HepG2 (cell line): ENCODE data around the gene SH3D19. TPM values are rescaled to one million over a fixed set of nuclear protein-coding genes. Genes with fewer than 3 reads are reported as not detected.
A peak's percentile ranks its signal among the peaks of the same experiment; 100 is the strongest.

ENCODE experiments used
- ATAC-seq: fragments of 200-7000 bp; cut with Tn5 transposase; 3 replicates; pipeline ENCODE4 v1.9.1; 2020; ENCODE audit warnings: mild to moderate bottlenecking, moderate library complexity
- BruUV-seq: library from RNA; stranded (reverse); fragments of 400-500 nt; replicated peaks from 2 replicates; lab custom pipeline; 2021; lab: Mats Ljungman, UMichigan
- CTCF ChIA-PET: fragments of 300-600 bp; formaldehyde crosslinking; extraction: SDS; loops from one replicate; lab custom pipeline; 2021; ENCODE audit warnings: low total read pairs, inconsistent platforms, low intra/inter-chr PET ratio; lab: Yijun Ruan, JAX
- POLR2A ChIA-PET: fragments of 350-600 bp; sonication (Branson Sonifier 250); formaldehyde crosslinking; loops from one replicate; lab custom pipeline; 2020; ENCODE audit warnings: antibody characterized with exemption, inconsistent platforms; lab: Yijun Ruan, JAX
- DNase-seq: peaks from one replicate; pipeline ENCODE4 v3.0.0-alpha.2; 2015; ENCODE audit warnings: low spot score
- FAIRE-seq: peaks from 3 replicates; lab custom pipeline; 2011; peaks lifted over from hg19 to GRCh38; lab: Jason Lieb, UNC
- H2AFZ ChIP-seq: one replicate; pipeline ENCODE4 v1.6.1; 2011; ENCODE audit warnings: low read length, inconsistent platforms
- H3K27ac ChIP-seq: fragments of 300-600 bp; 3 replicates; pipeline ENCODE4 v1.8.0; 2011; ENCODE audit warnings: mixed run types, mild to moderate bottlenecking, mixed read lengths, low read length, inconsistent platforms; ENCODE audit not compliant: insufficient read depth; ENCODE audit errors: extremely low read length
- H3K27me3 ChIP-seq, 2 experiments: fragments of 200-600 bp in 1 of 2; 2 replicates in 1 of 2; 3 replicates in 1 of 2; pipeline versions ENCODE4 v1.6.0 to v1.8.0; 2011; ENCODE audit warnings: low read length in 2 of 2, mild to moderate bottlenecking in 2 of 2, moderate library complexity in 2 of 2, inconsistent platforms in 1 of 2; ENCODE audit not compliant: insufficient read depth in 2 of 2, control insufficient read depth in 1 of 2
- H3K36me3 ChIP-seq, 2 experiments: fragments of 200-600 bp in 1 of 2; replicated peaks in 1 of 2; 2 replicates in 1 of 2; 3 replicates in 1 of 2; pipeline versions ENCODE4 v1.5.1 to v1.8.0; 2011; ENCODE audit warnings: low read length in 2 of 2, inconsistent platforms in 1 of 2; ENCODE audit not compliant: insufficient read depth in 2 of 2, control insufficient read depth in 1 of 2
- H3K4me1 ChIP-seq: 2 replicates; pipeline ENCODE4 v1.5.1; 2012; ENCODE audit warnings: low read length, inconsistent platforms; ENCODE audit not compliant: insufficient read depth
- H3K4me2 ChIP-seq: 2 replicates; pipeline ENCODE4 v1.6.0; 2011; ENCODE audit warnings: low read depth, low read length, inconsistent platforms
- H3K4me3 ChIP-seq, 3 experiments: fragments of 200-600 bp in 1 of 3; sonication (generic), shearing (Covaris generic) in 1 of 3; replicated peaks in 1 of 3; 2 replicates each; pipeline ENCODE4 v1.5.1; 2011 to 2016; ENCODE audit warnings: low read length in 3 of 3, inconsistent platforms in 2 of 3, low read depth in 2 of 3, mild to moderate bottlenecking in 2 of 3, control low read depth in 1 of 3, mixed read lengths in 1 of 3; ENCODE audit not compliant: insufficient read depth in 1 of 3
- H3K79me2 ChIP-seq: one replicate; pipeline ENCODE4 v1.6.1; 2011; ENCODE audit warnings: low read length, inconsistent platforms; ENCODE audit not compliant: insufficient read depth
- H3K9ac ChIP-seq: 2 replicates; pipeline ENCODE4 v1.6.0; 2011; ENCODE audit warnings: mild to moderate bottlenecking, low read depth, low read length, inconsistent platforms; ENCODE audit not compliant: insufficient read depth
- H3K9me3 ChIP-seq: 2 replicates; pipeline ENCODE4 v1.5.1; 2012; ENCODE audit warnings: mild to moderate bottlenecking, low read length
- H4K20me1 ChIP-seq: 2 replicates; pipeline ENCODE4 v1.6.0; 2011; ENCODE audit warnings: inconsistent platforms, mild to moderate bottlenecking, low read length, moderate library complexity; ENCODE audit not compliant: insufficient read depth
- FOXP1 ChIP-seq, 2 experiments: fragments of 450-650 bp in 1 of 2; IDR thresholded peaks; 2 replicates each; pipeline ENCODE4 v1.6.1; 2017 to 2018; ENCODE audit warnings: antibody characterized with exemption in 1 of 2
- GATAD2A ChIP-seq: IDR thresholded peaks from 2 replicates; pipeline ENCODE4 v1.6.1; 2016
- HDAC2 ChIP-seq: sonication (generic); formaldehyde crosslinking; IDR thresholded peaks from 2 replicates; pipeline ENCODE4 v1.4.0; 2020; ENCODE audit warnings: missing genetic modification reagents
- RARA ChIP-seq: IDR thresholded peaks from 2 replicates; pipeline ENCODE4 v1.6.1; 2016; ENCODE audit warnings: missing genetic modification reagents, missing compliant biosample characterization
- RBM22 ChIP-seq: fragments of 200-400 bp; formaldehyde crosslinking; optimal IDR thresholded peaks from 2 replicates; pipeline ENCODE3; 2017; ENCODE audit warnings: mild to moderate bottlenecking, low read length, moderate library complexity
- ZBTB20 ChIP-seq: sonication (generic); formaldehyde crosslinking; IDR thresholded peaks from 2 replicates; pipeline ENCODE4 v1.8.1; 2023; ENCODE audit warnings: missing genetic modification reagents, low read depth, mild to moderate bottlenecking, borderline replicate concordance
- ZNF292 ChIP-seq: sonication (generic); formaldehyde crosslinking; IDR thresholded peaks from 2 replicates; pipeline ENCODE4 v1.8.1; 2022; ENCODE audit warnings: mild to moderate bottlenecking, low read depth, missing genetic modification reagents, borderline replicate concordance
- ZNF564 ChIP-seq: sonication (generic); formaldehyde crosslinking; IDR thresholded peaks from 2 replicates; pipeline ENCODE4 v1.8.1; 2023; ENCODE audit warnings: mild to moderate bottlenecking, missing genetic modification reagents
- WGBS: methylation state at CpG from one replicate; pipeline ENCODE4 v1.1.6; 2017; ENCODE audit warnings: low lambda C conversion rate; 5-methylcytosine and 5-hydroxymethylcytosine counted together
- in situ Hi-C: cut with HindIII; loops from 2 replicates; pipeline ENCODE4 v1.10.0; 2017; ENCODE audit warnings: low pct_unique_long_range_greater_than_20kb; ENCODE audit not compliant: extremely low pct_ligation_motif_present
- intact Hi-C: fragments of 100-400 bp; cut with micrococcal nuclease; formaldehyde crosslinking; loops from one replicate; pipeline ENCODE4 v1.10.0; 2022; ENCODE audit not compliant: unreplicated experiment
- polyA plus RNA-seq, 8 experiments: library from polyadenylated mRNA; depleted of rRNA in 3 of 8; stranded (reverse) in 7 of 8; unstranded in 1 of 8; fragments of >200 nt; fragmentation: Illumina TruSeq in 4 of 8; extraction: Trizol in 4 of 8; gene quantifications; 2 replicates each; pipeline versions ENCODE4 v1.2.1 to v1.2.3, GENCODE V29; 2011 to 2016; ENCODE audit warnings: low read depth in 4 of 8, missing spikeins in 1 of 8, mixed read lengths in 1 of 8; ENCODE audit not compliant: insufficient read depth in 1 of 8
- total RNA-seq, 5 experiments: library from RNA; depleted of rRNA; stranded (reverse); fragments of >200 nt; fragmentation: Illumina TruSeq; extraction: Trizol; gene quantifications; 2 replicates each; pipeline ENCODE4 v1.2.3, GENCODE V29; 2016; ENCODE audit warnings: low read depth in 1 of 5

Gene SH3D19
- total and polyA plus RNA-seq, 2 of the 13 experiments (the other 11 are each of a cell fraction or from before 2014, with no cell fraction given): 31.2 to 38.0 TPM

GRCh38 chr4:151251603-151252304, 73.7 kb downstream of the SH3D19 start (continued):
- peak; percentile 84 for TF ChIP-seq HDAC2 (CRISPR knock-in tag)
- TF ChIP-seq FOXP1 (IDR thresholded peaks at IDR 0.05): peak; percentile 63
- TF ChIP-seq FOXP1 (CRISPR knock-in tag; IDR thresholded peaks at IDR 0.05): peak; percentile 89
- peak; percentile 66; the same call in 1 of the 2 replicates for TF ChIP-seq ZNF292 (CRISPR knock-in tag)
- TF ChIP-seq RARA (CRISPR knock-in tag): peak; percentile 69
- TF ChIP-seq GATAD2A (CRISPR knock-in tag): peak; percentile 92
- TF ChIP-seq ZNF564 (CRISPR knock-in tag): no peak

- POLR2A ChIA-PET: no interaction called here
- FAIRE-seq (no peak), ATAC-seq (no peak), DNase-seq (no peak)
- Histone ChIP-seq H3K27me3 (no peaks in the 10 kb centered on the region), H3K4me2 (no peak overlapping the region), H2AFZ (no peak overlapping the region), H3K79me2 (peaks cover 75% of the 10 kb centered on the region), H3K9me3 (no peaks in the 10 kb centered on the region), H3K36me3 (peaks cover 0 to 5% of the 10 kb centered on the region in 2 experiments; a peak in 3 of 5 replicates), H3K9ac (no peak overlapping the region), H3K4me1 (peaks cover 80% of the 10 kb centered on the region), H3K4me3 (no peak overlapping the region), H3K27ac (peak overlapping the region; percentile 6), H4K20me1 (no peaks in the 10 kb centered on the region; the same call in 1 of the 2 replicates)
- CTCF ChIA-PET: no interaction called here
- WGBS: 91% methylated on average over 5 of the region's 5 CpGs
- intact Hi-C loops (no loop called here), in situ Hi-C loops (no loop called here)
- no TSS peak for BruUV-seq
- no peak for TF ChIP-seq ZBTB20 (CRISPR knock-in tag)
- TF ChIP-seq RBM22: peak; percentile 61
These were observed 74.7 kb downstream of the SH3D19 start for GRCh38 chr4:151250706-151251105.
